Peyer's patch (tissue), 4 donors: Measurements from ENCODE around the gene ARHGAP26.

Source experiments
- CTCF ChIP-seq, 6 experiments: fragments of 450-650 bp in 4 of 6; fragments of 200-600 bp in 2 of 6; sonication (generic) in 1 of 6; IDR thresholded peaks; one replicate each; pipeline ENCODE4 v1.5.1; 2017 to 2019; ENCODE audit warnings: antibody characterized with exemption in 6 of 6, mild to moderate bottlenecking in 3 of 6, moderate library complexity in 1 of 6
- POLR2A ChIP-seq, 2 donors: fragments of 450-650 bp; IDR thresholded peaks; one replicate each; pipeline ENCODE4 v1.5.1; 2017; ENCODE audit warnings: antibody characterized with exemption in 2 of 2, mild to moderate bottlenecking in 2 of 2, moderate library complexity in 2 of 2

GRCh38 chr5:142947427-142947709, 177.2 kb downstream of the ARHGAP26 start:
- TF ChIP-seq CTCF (IDR thresholded peaks at IDR 0.05) = no peak
- no peak for TF ChIP-seq POLR2A (IDR thresholded peaks at IDR 0.05)
